Measurements from ENCODE around the gene HCN3. TPM values are rescaled to one million over a fixed set of nuclear protein-coding genes. Genes with fewer than 3 reads are reported as not detected.

Gene HCN3
- total and polyA plus RNA-seq, 2 of the 8 experiments (the other 6 are each of a cell fraction or from before 2014, with no cell fraction given): 6.4 to 7.3 TPM

DNA sequence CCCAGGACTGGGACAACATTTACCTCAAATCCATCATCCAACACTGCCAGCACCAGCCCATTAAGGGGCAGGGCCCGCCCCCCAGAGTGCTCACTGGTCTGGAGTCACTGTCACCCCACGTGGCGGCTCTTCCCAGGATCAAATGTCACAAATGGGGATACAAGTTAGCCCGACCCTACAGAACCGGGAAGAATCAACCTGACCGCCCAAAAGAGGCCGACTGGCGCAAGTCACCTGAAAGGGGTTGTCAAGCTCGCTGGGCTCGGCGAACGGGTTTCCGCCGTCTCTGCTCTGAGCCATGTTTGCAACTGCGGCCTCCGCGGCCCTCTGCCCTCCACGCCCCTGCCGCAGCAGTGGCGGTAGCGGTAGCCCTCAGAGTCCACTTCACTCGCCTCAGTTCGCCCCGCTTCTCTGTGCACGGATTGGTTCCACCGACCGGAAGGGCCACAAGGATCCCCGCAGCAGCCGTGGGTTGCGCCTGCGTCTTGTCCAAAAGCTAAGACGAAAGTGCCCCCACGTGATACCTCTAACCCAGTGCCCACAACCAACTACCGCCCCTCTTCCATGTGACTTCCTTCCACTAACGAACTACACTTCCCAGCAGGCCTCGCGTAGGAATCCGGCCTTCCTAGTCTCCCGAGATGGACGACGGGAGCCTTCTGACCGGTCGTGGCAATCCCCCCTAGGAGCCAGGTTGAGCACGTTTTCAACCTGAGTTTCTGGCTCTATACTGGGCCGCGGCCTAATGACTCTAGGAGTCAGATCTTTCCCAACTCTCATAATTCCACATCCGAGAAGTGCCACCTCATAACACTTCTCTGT is 15.2 kb upstream of the HCN3 start, which contains the start of gene SCAMP3 (continued):
- TF ChIP-seq NANOG (IDR thresholded peaks at IDR 0.05; ENCODE audit: insufficient read depth, low read depth, low read length, poor library complexity, severe bottlenecking) (no peak), KDM4A (IDR thresholded peaks at IDR 0.05; ENCODE audit: low read depth, low read length, severe bottlenecking) (peak; percentile 48), ASH2L (IDR thresholded peaks at IDR 0.05; ENCODE audit: low read length) (peak; percentile 64), FOSL1 (IDR thresholded peaks at IDR 0.05; ENCODE audit: insufficient read depth, low read depth, low read length) (no peak)

All from H1 (cell line).